GM23338 (cell line): ENCODE data around the gene FUT4. TPM values are rescaled to one million over a fixed set of nuclear protein-coding genes. Genes with fewer than 3 reads are reported as not detected.

Experiments
- ATAC-seq: fragments of 200-7000 bp; cut with Tn5 transposase; 3 replicates; pipeline ENCODE4 v1.9.1; 2020
- DNase-seq: peaks from one replicate; pipeline ENCODE4 v3.0.0-alpha.2; 2015; ENCODE audit warnings: low spot score
- H2AFZ ChIP-seq: fragments of 200-600 bp; sonication (generic); 2 replicates; pipeline ENCODE4 v1.8.0; 2016; ENCODE audit warnings: antibody characterized with exemption, mild to moderate bottlenecking, moderate library complexity
- H3F3A ChIP-seq: fragments of 200-600 bp; sonication (generic); replicated peaks from 2 replicates; pipeline ENCODE4 v1.8.0; 2017; ENCODE audit warnings: antibody characterized with exemption, mixed run types, low read depth
- H3K27ac ChIP-seq: fragments of 200-600 bp; sonication (generic); 2 replicates; pipeline ENCODE4 v1.6.1; 2016; ENCODE audit warnings: low read depth
- H3K27me3 ChIP-seq: fragments of 200-600 bp; sonication (generic); 2 replicates; pipeline ENCODE4 v1.8.0; 2016; ENCODE audit warnings: mild to moderate bottlenecking, mixed run types, moderate library complexity; ENCODE audit not compliant: insufficient read depth
- H3K36me3 ChIP-seq: fragments of 200-600 bp; sonication (generic); 2 replicates; pipeline ENCODE4 v1.8.0; 2016; ENCODE audit warnings: mild to moderate bottlenecking; ENCODE audit not compliant: insufficient read depth
- H3K4me1 ChIP-seq: fragments of 200-600 bp; sonication (generic); 2 replicates; pipeline ENCODE4 v1.8.0; 2016; ENCODE audit warnings: mild to moderate bottlenecking, moderate library complexity; ENCODE audit not compliant: insufficient read depth
- H3K4me2 ChIP-seq: fragments of 200-600 bp; sonication (generic); 2 replicates; pipeline ENCODE4 v1.7.1; 2017; ENCODE audit warnings: mixed run types
- H3K4me3 ChIP-seq: fragments of 200-600 bp; sonication (generic); 2 replicates; pipeline ENCODE4 v1.6.1; 2016; ENCODE audit warnings: mixed run types
- H3K79me2 ChIP-seq: fragments of 200-600 bp; sonication (generic); replicated peaks from 2 replicates; pipeline ENCODE4 v1.8.0; 2017; ENCODE audit warnings: mild to moderate bottlenecking; ENCODE audit not compliant: insufficient read depth
- H3K9me2 ChIP-seq: fragments of 200-600 bp; sonication (generic); 2 replicates; pipeline ENCODE4 v1.8.0; 2017; ENCODE audit not compliant: insufficient read depth
- H4K20me1 ChIP-seq: fragments of 200-600 bp; sonication (generic); replicated peaks from 2 replicates; pipeline ENCODE4 v1.8.0; 2017; ENCODE audit warnings: mild to moderate bottlenecking; ENCODE audit not compliant: insufficient read depth
- H3K27ac Mint-ChIP-seq: 2 replicates; pipeline ENCODE4 v1.8.0; 2020; ENCODE audit warnings: inconsistent platforms, mild to moderate bottlenecking, moderate library complexity, mixed read lengths
- H3K27me3 Mint-ChIP-seq: 3 replicates; pipeline ENCODE4 v1.8.0; 2022; ENCODE audit warnings: low read depth, mild to moderate bottlenecking, moderate library complexity, mixed read lengths, inconsistent platforms; ENCODE audit not compliant: insufficient read depth, poor library complexity
- H3K36me3 Mint-ChIP-seq: 3 replicates; pipeline ENCODE4 v1.8.0; 2021; ENCODE audit warnings: low read depth, mild to moderate bottlenecking, inconsistent platforms, moderate library complexity, mixed read lengths
- H3K4me1 Mint-ChIP-seq: 3 replicates; pipeline ENCODE4 v1.8.0; 2020; ENCODE audit warnings: mild to moderate bottlenecking, inconsistent platforms, mixed read lengths
- H3K4me3 Mint-ChIP-seq: 3 replicates; pipeline ENCODE4 v1.8.0; 2021; ENCODE audit warnings: moderate library complexity, mild to moderate bottlenecking, inconsistent platforms, mixed read lengths
- H3K9me3 Mint-ChIP-seq: 3 replicates; pipeline ENCODE4 v1.8.0; 2020; ENCODE audit warnings: moderate library complexity, mild to moderate bottlenecking, inconsistent platforms, mixed read lengths
- CREB1 ChIP-seq: fragments of 250-450 bp; sonication (Bioruptor Pico); IDR thresholded peaks from 2 replicates; pipeline ENCODE4 v1.5.0; 2020; ENCODE audit warnings: low read depth, mild to moderate bottlenecking, moderate library complexity
- EZH2phosphoT487 ChIP-seq: fragments of 200-600 bp; sonication (generic); IDR thresholded peaks from one replicate; pipeline ENCODE4 v1.8.1; 2018; ENCODE audit warnings: antibody characterized with exemption; ENCODE audit not compliant: unreplicated experiment
- NANOG ChIP-seq: IDR thresholded peaks from 2 replicates; pipeline ENCODE4 v1.6.1; 2016; ENCODE audit warnings: antibody characterized with exemption, borderline replicate concordance
- REST ChIP-seq: IDR thresholded peaks from one replicate; pipeline ENCODE4 v1.6.1; 2018; ENCODE audit warnings: antibody characterized with exemption; ENCODE audit not compliant: unreplicated experiment
- ZNF114 ChIP-seq: fragments of 250-450 bp; sonication (Bioruptor Pico); IDR thresholded peaks from 2 replicates; pipeline ENCODE4 v1.5.0; 2020; ENCODE audit warnings: mild to moderate bottlenecking, moderate library complexity
- ZNF462 ChIP-seq: fragments of 250-450 bp; sonication (Bioruptor Pico); IDR thresholded peaks from 2 replicates; pipeline ENCODE4 v1.5.0; 2020; ENCODE audit warnings: mild to moderate bottlenecking, moderate library complexity
- polyA plus RNA-seq: library from polyadenylated mRNA; unstranded; fragments of >200 nt; fragmentation: Nextera tagmentation; extraction: Ambion mirVana; gene quantifications from 2 replicates; pipeline ENCODE4 v1.2.1, GENCODE V29; 2016
- total RNA-seq: library from RNA; depleted of rRNA; stranded (reverse); fragments of >200 nt; shearing (Covaris generic); gene quantifications from 2 replicates; pipeline ENCODE4 v1.2.3, GENCODE V29; 2014

Gene FUT4
- total and polyA plus RNA-seq, 2 experiments from 2014 or later = 2.4 to 7.4 TPM

DNA sequence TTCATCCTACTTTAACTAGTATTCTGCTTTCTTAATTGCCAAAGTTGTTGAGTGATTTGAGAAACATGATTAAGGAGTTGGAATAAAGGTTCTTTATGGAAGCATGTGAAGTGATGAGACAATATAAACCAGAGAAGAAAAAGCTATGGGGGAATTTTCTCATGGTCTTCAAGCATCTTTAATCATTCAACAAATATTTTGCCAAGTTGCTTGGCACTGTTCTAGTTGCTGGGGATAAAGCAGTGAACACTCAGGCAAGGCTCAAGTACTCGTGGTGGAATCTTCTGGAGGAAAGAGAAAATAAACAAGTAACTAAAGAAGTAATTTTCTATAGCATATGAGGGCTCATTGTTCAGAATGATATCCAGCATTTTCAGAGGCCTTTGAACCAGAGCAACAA is 14.3 kb downstream of the FUT4 start (continued):
- no peak for TF ChIP-seq REST
- TF ChIP-seq CREB1 = no peak
- TF ChIP-seq ZNF462 (CRISPR knock-in tag) = no peak

- Histone ChIP-seq H4K20me1 (no peaks in the 10 kb centered on the region), H3K36me3 (no peaks in the 10 kb centered on the region), H2AFZ (no peak overlapping the region), H3F3A (no peaks in the 10 kb centered on the region), H3K4me3 (no peak overlapping the region), H3K27ac (no peak overlapping the region), H3K4me2 (no peak overlapping the region), H3K4me1 (no peaks in the 10 kb centered on the region), H3K27me3 (no peaks in the 10 kb centered on the region), H3K79me2 (no peaks in the 10 kb centered on the region), H3K9me2 (no peaks in the 10 kb centered on the region)
- no peak for ATAC-seq
- Mint-ChIP-seq H3K27me3 (peaks cover 2% of the 10 kb centered on the region), H3K36me3 (no peaks in the 10 kb centered on the region), H3K4me1 (peaks cover 11% of the 10 kb centered on the region; the same call in 2 of the 3 replicates), H3K9me3 (no peaks in the 10 kb centered on the region), H3K27ac (no peak overlapping the region), H3K4me3 (no peak overlapping the region)
- no peak for DNase-seq
- no peak for TF ChIP-seq REST
- no peak for TF ChIP-seq ZNF114
- TF ChIP-seq EZH2phosphoT487 = no peak
- TF ChIP-seq NANOG = no peak
Observed at GRCh38 chr11:94558468-94558867, 14.7 kb downstream of the FUT4 start.
